HEK293 (cell line): ENCODE data around the gene CDC42EP3.

Experiments used
- CTCF ChIA-PET: fragments of 350-600 bp; formaldehyde crosslinking; extraction: SDS; loops from one replicate; lab custom pipeline; 2021; ENCODE audit warnings: antibody characterized with exemption; lab: Yijun Ruan, JAX
- POLR2A ChIA-PET: fragments of 300-600 bp; formaldehyde crosslinking; extraction: SDS; loops from one replicate; lab custom pipeline; 2020; ENCODE audit warnings: antibody characterized with exemption, inconsistent platforms; lab: Yijun Ruan, JAX
- H3K27ac ChIP-seq: fragments of 200-500 bp; sonication (Bioruptor generic); 2 replicates; pipeline ENCODE4 v1.5.1; 2014; ENCODE audit warnings: low read depth, low read length, control low read depth, inconsistent platforms; ENCODE audit errors: extremely low read depth
- H3K36me3 ChIP-seq, 2 experiments: fragments of 200-500 bp in 1 of 2; sonication (Bioruptor generic) in 1 of 2; 1 replicate in 1 of 2; 2 replicates in 1 of 2; pipeline ENCODE4 v1.5.1; 2014 to 2017; ENCODE audit warnings: inconsistent platforms in 2 of 2, low read length in 2 of 2; ENCODE audit not compliant: control insufficient read depth in 2 of 2, insufficient read depth in 1 of 2
- H3K4me1 ChIP-seq: fragments of 200-500 bp; sonication (Bioruptor generic); 2 replicates; pipeline ENCODE4 v1.5.1; 2014; ENCODE audit warnings: mild to moderate bottlenecking, low read length, inconsistent platforms; ENCODE audit not compliant: control insufficient read depth, insufficient read depth
- H3K4me3 ChIP-seq: 2 replicates; pipeline ENCODE4 v1.5.1; 2011; ENCODE audit warnings: low read depth, mild to moderate bottlenecking, control low read depth, low read length, moderate library complexity
- H3K9me3 ChIP-seq: fragments of 200-500 bp; sonication (Bioruptor generic); 2 replicates; pipeline ENCODE4 v1.5.1; 2014; ENCODE audit warnings: low read depth, low read length, inconsistent platforms; ENCODE audit not compliant: control insufficient read depth, insufficient read depth
- HOXA7 ChIP-seq: sonication (generic); formaldehyde crosslinking; IDR thresholded peaks from 2 replicates; pipeline ENCODE4 v1.8.1; 2022; ENCODE audit warnings: missing genetic modification reagents, borderline replicate concordance
- PRDM4 ChIP-seq: fragments of 450-650 bp; formaldehyde crosslinking; IDR thresholded peaks from 2 replicates; pipeline ENCODE4 v1.5.1; 2017; ENCODE audit warnings: missing biosample characterization, missing genetic modification characterization
- REST ChIP-seq: fragments of 450-650 bp; formaldehyde crosslinking; IDR thresholded peaks from 2 replicates; pipeline ENCODE4 v1.5.1; 2016; ENCODE audit warnings: missing biosample characterization, missing genetic modification characterization
- ZBTB26 ChIP-seq: fragments of 450-650 bp; formaldehyde crosslinking; optimal IDR thresholded peaks from 2 replicates; pipeline ENCODE3; 2016; ENCODE audit warnings: missing biosample characterization, mild to moderate bottlenecking, missing genetic modification characterization
- ZNF133 ChIP-seq: fragments of 450-650 bp; formaldehyde crosslinking; IDR thresholded peaks from 2 replicates; pipeline ENCODE4 v1.5.1; 2016; ENCODE audit warnings: missing biosample characterization, missing genetic modification characterization
- ZNF146 ChIP-seq: fragments of 450-650 bp; formaldehyde crosslinking; IDR thresholded peaks from 2 replicates; pipeline ENCODE4 v1.5.1; 2016; ENCODE audit warnings: missing biosample characterization, missing genetic modification characterization
- ZNF335 ChIP-seq: fragments of 450-650 bp; formaldehyde crosslinking; conservative IDR thresholded peaks from 2 replicates; pipeline ENCODE4 v1.5.1; 2016; ENCODE audit warnings: missing biosample characterization, missing genetic modification characterization
- ZNF366 ChIP-seq: fragments of 450-650 bp; formaldehyde crosslinking; conservative IDR thresholded peaks from 2 replicates; pipeline ENCODE4 v1.5.1; 2016; ENCODE audit warnings: missing biosample characterization, missing genetic modification characterization
- ZNF394 ChIP-seq: fragments of 450-650 bp; formaldehyde crosslinking; IDR thresholded peaks from 2 replicates; pipeline ENCODE4 v1.5.1; 2016; ENCODE audit warnings: missing biosample characterization, missing genetic modification characterization, mild to moderate bottlenecking, moderate library complexity, borderline replicate concordance
- ZNF423 ChIP-seq: fragments of 450-650 bp; formaldehyde crosslinking; IDR thresholded peaks from 2 replicates; pipeline ENCODE4 v1.5.1; 2016; ENCODE audit warnings: missing biosample characterization, missing genetic modification characterization
- ZNF555 ChIP-seq: fragments of 450-650 bp; formaldehyde crosslinking; conservative IDR thresholded peaks from 2 replicates; pipeline ENCODE4 v1.5.1; 2017; ENCODE audit warnings: missing biosample characterization, mild to moderate bottlenecking, missing genetic modification characterization, inconsistent platforms
- ZNF623 ChIP-seq: fragments of 450-650 bp; formaldehyde crosslinking; IDR thresholded peaks from 2 replicates; pipeline ENCODE4 v1.5.1; 2016; ENCODE audit warnings: missing biosample characterization, missing genetic modification characterization
- ZNF677 ChIP-seq: fragments of 450-650 bp; IDR thresholded peaks from 2 replicates; pipeline ENCODE4 v1.5.0; 2018; ENCODE audit warnings: missing biosample characterization, mild to moderate bottlenecking, missing genetic modification characterization, moderate library complexity
- ZNF768 ChIP-seq: fragments of 450-650 bp; formaldehyde crosslinking; IDR thresholded peaks from 2 replicates; pipeline ENCODE4 v1.5.1; 2018; ENCODE audit warnings: missing biosample characterization, mild to moderate bottlenecking, missing genetic modification characterization
- ZNF777 ChIP-seq: fragments of 450-650 bp; formaldehyde crosslinking; IDR thresholded peaks from 2 replicates; pipeline ENCODE4 v1.5.1; 2017; ENCODE audit warnings: missing biosample characterization, missing genetic modification characterization, borderline replicate concordance

CDC42EP3 gene

GRCh38 chr2:37667704-37668103 is 3.7 kb downstream of the CDC42EP3 start:
- peaks cover 0 to 9% of the 10 kb centered on the region in 2 experiments; a peak in 1 of 3 replicates for H3K36me3 ChIP-seq
- no peak for TF ChIP-seq ZNF555
- peak; percentile 46; the same call in 1 of the 2 replicates for TF ChIP-seq ZNF768 (tag by site-specific recombination)
- TF ChIP-seq ZNF335 (tag by site-specific recombination): no peak
- no peaks in the 10 kb centered on the region for H3K4me1 ChIP-seq
- ChIA-PET CTCF (no interaction called here), POLR2A (no interaction called here)
- no peak overlapping the region for H3K27ac ChIP-seq
- no peaks in the 10 kb centered on the region for H3K9me3 ChIP-seq
- H3K4me3 ChIP-seq: no peak overlapping the region

- no peaks in the 10 kb centered on the region for H3K4me1 ChIP-seq
- no peak for TF ChIP-seq HOXA7 (CRISPR knock-in tag)
- peak; percentile 49; the same call in 1 of the 2 replicates for TF ChIP-seq REST (tag by site-specific recombination)
- TF ChIP-seq ZNF366 (tag by site-specific recombination): no peak
- no peak for TF ChIP-seq ZNF423 (tag by site-specific recombination)
- TF ChIP-seq ZBTB26 (tag by site-specific recombination): no peak
- no peak for TF ChIP-seq PRDM4 (tag by site-specific recombination)
- ChIA-PET CTCF (interaction anchor here (0.6 to 0.8 kb wide), 2 partner anchors 166 to 230 kb away, joined by 3 read pairs; no protein-coding TSS in a partner anchor), POLR2A (no interaction called here)
- no peaks in the 10 kb centered on the region for H3K9me3 ChIP-seq
- H3K36me3 ChIP-seq: peaks cover 0 to 9% of the 10 kb centered on the region in 2 experiments; a peak in 1 of 3 replicates
- no peak overlapping the region for H3K4me3 ChIP-seq
- H3K27ac ChIP-seq: no peak overlapping the region
These were observed 4.7 kb downstream of the CDC42EP3 start for GRCh38 chr2:37666772-37667171.

- Histone ChIP-seq H3K4me1 (no peaks in the 10 kb centered on the region), H3K36me3 (peaks cover 0 to 9% of the 10 kb centered on the region in 2 experiments; a peak in 1 of 3 replicates)
- CTCF ChIA-PET: interaction anchor here (0.6 to 1.5 kb wide), 4 partner anchors 44 to 381 kb away, joined by 3 to 5 read pairs (median 4); no protein-coding TSS in a partner anchor
These were observed 5.7 kb downstream of the CDC42EP3 start for GRCh38 chr2:37665604-37666362.

More at GRCh38 chr2:37665604-37666362, 5.7 kb downstream of the CDC42EP3 start:
- TF ChIP-seq ZNF394 (tag by site-specific recombination): no peak
- no peak for TF ChIP-seq ZNF133 (tag by site-specific recombination)
- no peak for TF ChIP-seq ZNF623 (tag by site-specific recombination)
- TF ChIP-seq ZNF777 (tag by site-specific recombination): no peak
- no peak for TF ChIP-seq ZNF146
- no peak for TF ChIP-seq ZNF677
- Histone ChIP-seq H3K27ac (no peak overlapping the region), H3K9me3 (no peaks in the 10 kb centered on the region), H3K4me3 (no peak overlapping the region)
- POLR2A ChIA-PET: no interaction called here
